T-helper 9 cell (primary cell): ENCODE results near the gene PTPRB.
"Not testable (repeated sequence)": the region's sequence is repeated elsewhere in the genome, so short reads cannot be mapped to it uniquely, and the experiment has no call there.

ENCODE experiments used
- DNase-seq: peaks from one replicate; pipeline ENCODE4 v3.0.0-alpha.2; 2020

The PTPRB gene

DNA sequence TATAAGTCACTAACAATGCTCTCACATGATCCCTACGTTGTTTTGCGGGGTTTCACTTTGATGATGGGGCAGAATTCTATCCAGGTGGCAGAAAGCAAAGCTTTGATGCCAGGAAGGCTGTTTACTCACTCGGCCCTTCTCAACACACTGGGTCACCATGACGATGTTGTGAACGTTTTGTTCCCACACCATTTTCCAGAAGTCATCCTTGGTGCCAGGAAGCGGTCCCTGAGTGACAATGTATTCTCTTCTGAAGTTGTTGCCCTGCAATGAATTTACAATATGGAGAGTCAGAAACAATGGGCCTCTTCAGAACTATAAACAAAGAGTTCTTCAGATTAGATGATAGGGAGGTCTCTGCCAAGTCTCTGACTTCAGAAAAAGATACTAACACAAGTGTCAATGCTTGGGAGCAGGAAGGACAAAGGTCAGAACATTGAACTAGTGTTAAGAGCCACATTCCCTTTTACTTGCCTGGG is 101.3 kb downstream of the PTPRB start:
- no peak for DNase-seq

DNA sequence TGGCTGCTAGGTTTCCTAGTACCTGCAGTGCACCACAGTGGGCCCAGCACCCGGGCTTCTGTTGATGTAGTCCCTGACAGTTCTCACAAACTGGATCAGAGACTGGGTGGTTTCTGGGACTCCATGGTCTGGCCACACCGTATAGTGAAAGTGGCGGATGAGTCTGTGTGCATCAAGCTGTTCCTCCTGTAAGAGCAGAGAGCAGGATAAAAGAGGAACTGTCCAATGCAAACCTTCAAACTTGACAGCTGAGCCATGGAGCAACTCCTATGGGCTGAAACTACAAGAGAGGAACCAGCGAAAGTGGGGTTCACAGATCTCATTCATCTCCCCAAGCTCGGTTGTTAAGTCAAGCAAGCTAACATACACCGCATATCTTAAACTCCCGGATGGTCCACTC is 102.8 kb downstream of the PTPRB start:
- DNase-seq: no peak

- DNase-seq: no peak
These were observed 107.6 kb downstream of the PTPRB start for GRCh38 chr12:70529647-70530046.

DNA sequence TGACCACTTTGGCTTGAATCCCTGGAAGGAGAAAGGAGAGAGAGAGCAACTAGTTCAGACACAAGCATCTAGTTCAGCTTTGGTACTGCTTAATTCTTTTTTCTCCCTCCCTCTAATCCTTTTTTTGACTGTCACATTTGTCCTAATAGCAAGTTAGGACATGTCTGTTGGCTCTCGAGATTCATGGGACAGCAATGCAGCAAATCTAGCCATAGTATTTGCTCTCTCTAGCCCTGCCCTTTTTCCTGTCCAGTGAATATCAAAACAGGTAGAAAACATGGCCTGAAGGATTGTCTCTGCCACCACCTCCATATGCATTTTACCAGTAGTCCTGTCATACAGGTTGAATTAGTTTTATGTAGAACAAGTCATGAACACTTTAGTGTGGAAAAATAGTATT is 116.4 kb downstream of the PTPRB start:
- DNase-seq: no peak

DNA sequence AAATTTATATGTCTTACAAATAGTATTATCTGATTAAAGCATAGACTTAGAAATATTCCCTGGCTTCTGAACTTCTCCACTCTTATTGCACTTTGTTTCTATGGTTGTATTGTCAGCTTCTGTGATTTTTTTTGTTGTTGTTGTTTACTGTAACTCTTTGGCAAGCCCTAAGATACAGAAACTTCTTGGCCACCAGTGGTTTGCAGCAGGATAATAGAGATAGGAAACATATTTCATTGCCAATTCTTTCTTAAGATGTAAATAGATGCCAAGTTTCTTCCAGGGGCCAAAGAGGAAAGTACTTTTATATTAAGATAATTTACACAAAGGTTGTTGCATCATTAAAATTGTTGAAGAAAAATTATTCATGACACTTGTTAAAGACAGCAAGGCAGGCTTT is 123.8 kb downstream of the PTPRB start:
- DNase-seq: no peak

GRCh38 chr12:70508178-70508577 is 129.1 kb downstream of the PTPRB start:
- DNase-seq: no peak

DNA sequence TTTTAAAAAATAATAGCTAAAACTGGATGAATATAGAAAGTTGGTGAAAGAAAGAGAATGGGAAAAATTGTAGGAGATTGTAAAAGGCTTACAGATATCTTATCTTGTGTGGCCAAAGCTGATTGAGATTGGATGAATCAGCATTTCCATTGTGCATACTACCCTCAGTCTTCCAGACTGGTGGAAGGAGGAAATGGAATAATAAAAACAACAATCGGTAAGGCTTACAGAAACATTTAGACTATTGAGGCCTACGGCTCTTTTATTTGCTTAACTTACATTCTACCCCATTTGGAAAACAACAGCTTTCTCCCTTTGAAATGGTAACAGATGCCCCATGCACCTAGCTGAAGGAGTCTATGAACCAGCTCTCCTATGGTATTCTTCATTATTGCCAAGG is 129.8 kb downstream of the PTPRB start:
- DNase-seq: no peak

GRCh38 chr12:70497508-70497907 is 139.7 kb downstream of the PTPRB start:
- no peak for DNase-seq

DNA sequence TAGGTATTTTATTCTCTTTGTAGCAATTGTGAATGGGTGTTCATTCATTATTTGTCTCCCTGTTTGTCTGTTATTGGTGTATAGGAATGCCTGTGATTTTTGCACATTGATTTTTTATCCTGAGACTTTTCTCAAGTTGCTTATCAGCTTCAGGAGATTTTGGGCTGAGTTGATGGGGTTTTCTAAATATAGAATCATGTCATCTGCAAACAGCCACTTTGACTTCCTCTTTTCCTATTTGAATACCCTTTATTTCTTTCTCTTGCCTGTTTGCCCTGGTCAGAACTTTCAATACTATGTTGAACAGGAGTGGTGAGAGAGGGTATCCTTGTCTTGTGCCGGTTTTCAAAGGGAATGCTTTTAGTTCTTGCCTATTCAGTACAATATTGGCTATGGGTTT is 144.3 kb downstream of the PTPRB start:
- DNase-seq: not testable (repeated sequence)

GRCh38 chr12:70490928-70491327 is 146.3 kb downstream of the PTPRB start:
- DNase-seq: not testable (repeated sequence)

DNA sequence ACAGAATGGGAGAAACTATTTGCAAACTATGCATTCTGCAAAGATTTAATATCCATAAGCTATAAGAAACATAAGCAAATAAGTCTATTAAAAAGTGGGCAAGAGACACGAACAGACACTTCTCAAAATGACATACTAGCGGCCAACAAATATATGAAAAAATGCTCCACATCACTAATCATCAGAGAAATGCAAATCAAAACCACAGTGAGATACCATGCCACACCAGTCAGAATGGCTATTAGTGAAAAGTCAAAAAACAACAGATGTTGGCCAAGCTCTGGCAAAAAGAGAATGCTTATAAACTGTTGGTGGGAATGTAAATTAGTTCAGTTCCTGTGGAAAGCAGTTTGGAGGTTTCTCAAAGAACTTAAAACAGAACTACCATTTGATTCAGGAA is 149.8 kb downstream of the PTPRB start:
- no peak for DNase-seq

GRCh38 chr12:70486588-70486987 is 150.6 kb downstream of the PTPRB start:
- no peak for DNase-seq

GRCh38 chr12:70485704-70486103 is 151.5 kb downstream of the PTPRB start:
- no peak for DNase-seq

DNA sequence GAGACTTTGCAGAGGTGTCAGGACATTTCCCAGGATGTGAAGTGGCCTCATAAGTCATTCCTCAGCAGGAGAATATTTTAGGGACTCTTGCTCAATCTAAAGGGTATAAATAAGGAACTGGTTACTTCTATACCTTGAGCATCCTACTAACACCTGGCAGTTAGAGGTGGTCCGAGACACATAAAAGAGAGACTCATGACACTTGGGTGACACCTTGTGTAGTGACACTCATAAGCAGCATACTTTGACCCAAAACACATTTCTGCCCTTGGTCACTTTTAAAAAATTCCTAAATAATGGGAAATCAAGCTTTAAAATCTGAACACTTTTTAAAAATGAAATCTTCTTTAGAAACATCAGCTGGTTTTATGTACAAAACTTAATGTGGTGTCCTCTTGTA is 152.8 kb downstream of the PTPRB start:
- no peak for DNase-seq

- DNase-seq: no peak
These were observed 154.5 kb downstream of the PTPRB start for GRCh38 chr12:70482764-70483163.

DNA sequence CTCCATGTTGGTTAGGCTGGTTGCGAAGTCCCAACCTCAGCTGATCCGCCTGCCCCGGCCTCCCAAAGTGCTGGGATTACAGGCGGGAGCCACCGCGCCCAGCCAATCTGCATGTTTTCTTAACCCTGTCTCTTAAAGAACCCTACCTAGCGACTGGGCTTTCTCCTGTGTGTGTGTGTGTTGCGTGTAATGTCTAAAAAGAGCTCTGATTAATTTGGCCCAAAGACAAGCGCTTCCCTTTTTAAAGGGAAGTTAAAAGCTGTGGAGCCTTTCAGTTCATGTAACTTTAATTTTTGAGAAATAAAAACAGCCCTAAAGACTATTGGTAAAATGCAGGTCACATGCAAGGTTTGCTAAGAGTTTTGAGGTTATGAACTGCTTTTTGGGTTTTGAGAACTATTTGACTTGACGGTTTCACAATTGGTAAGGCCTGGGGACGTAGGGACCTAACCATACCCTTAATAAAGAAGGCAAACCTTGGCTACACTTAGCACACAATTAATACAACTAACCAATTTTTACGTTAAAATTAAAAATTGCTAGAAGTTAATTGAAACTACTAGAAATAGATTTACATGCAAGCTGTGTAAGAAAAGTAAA is 167.9 kb downstream of the PTPRB start:
- no peak for DNase-seq

GRCh38 chr12:70468741-70469140 is 168.5 kb downstream of the PTPRB start:
- no peak for DNase-seq

DNA sequence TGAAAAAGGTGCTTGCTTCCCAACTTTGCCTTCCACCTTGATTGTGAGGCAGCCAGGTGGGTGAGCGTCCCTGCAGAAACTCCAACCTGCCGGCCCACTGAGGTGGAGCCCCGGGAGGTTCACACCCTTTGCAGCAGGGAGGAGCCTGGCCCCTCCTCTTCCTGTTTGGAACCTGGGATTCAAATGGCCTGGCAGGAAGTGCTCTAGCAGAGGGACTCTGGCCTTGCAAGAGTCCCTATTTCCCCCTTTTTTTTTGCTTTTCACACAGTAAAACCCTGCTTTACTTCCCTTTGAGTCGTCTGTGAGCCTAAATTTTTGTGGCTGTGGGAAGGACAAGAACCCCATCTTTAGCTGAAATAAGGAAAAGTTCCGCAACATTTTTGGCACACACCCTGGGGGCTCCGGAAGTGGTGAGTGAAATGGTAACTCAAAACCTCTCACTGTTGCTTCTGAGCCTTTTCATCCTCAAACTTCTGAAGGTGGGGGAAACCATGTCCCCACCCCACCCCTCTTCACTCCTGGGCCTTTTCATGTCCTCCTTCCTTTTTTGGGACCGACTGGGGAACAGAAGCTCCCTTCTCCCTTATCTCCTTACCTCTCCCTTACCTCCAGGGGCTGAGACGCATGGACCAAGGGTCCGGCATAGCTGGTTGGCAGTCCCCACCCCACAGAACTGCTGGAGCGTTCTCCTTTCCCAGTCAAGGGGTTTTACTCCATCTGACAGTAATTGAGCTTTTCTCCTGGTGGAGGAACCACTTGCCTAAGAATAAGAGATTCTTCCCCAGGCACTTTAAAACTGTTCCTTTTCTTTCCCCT is 169.1 kb downstream of the PTPRB start:
- no peak for DNase-seq

DNA sequence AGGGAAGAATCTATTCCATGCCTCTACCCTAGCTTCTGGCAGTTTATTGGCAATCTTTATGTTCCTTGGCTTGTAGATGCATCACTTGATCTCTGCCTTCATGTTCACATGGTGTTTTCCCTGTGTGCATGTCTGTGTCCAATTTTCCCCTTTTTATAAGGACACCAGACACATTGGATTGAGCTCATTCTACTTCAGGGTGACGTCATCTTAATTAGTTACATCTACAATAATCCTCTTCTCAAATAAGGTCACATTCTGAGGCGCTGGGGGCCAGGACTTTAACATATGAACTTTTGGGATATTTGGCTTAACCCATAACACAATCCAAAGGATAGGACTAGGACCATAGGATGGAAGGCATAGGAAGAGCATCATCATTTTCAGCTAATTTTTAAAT is 169.8 kb downstream of the PTPRB start:
- DNase-seq: no peak

- DNase-seq: no peak
These were observed 170.5 kb downstream of the PTPRB start for GRCh38 chr12:70466753-70467152.
